Spleen (tissue), 7 donors: ENCODE data around the gene DENND1B.

Source experiments
- CTCF ChIP-seq, 11 experiments: fragments of 200-600 bp in 7 of 11; fragments of 450-650 bp in 4 of 11; sonication (generic) in 4 of 11; IDR thresholded peaks in 8 of 11; conservative IDR thresholded peaks in 3 of 11; 1 replicate in 7 of 11; 2 replicates in 4 of 11; pipeline versions ENCODE4 v1.4.0 to v1.8.0; 2016 to 2021; ENCODE audit warnings: antibody characterized with exemption in 11 of 11, inconsistent platforms in 4 of 11, mild to moderate bottlenecking in 1 of 11
- POLR2A ChIP-seq, 3 donors: fragments of 450-650 bp; IDR thresholded peaks; one replicate each; pipeline ENCODE4 v1.5.1; 2017; ENCODE audit warnings: antibody characterized with exemption in 3 of 3, mild to moderate bottlenecking in 1 of 3
- donor health status: DM: no; HTN: no; CAD: no; lungs with moderate emphysema.
- donor health status: DM: no; HTN: no; CAD: no.
- donor health status: DM: no; HTN: no; CAD: no.

DNA sequence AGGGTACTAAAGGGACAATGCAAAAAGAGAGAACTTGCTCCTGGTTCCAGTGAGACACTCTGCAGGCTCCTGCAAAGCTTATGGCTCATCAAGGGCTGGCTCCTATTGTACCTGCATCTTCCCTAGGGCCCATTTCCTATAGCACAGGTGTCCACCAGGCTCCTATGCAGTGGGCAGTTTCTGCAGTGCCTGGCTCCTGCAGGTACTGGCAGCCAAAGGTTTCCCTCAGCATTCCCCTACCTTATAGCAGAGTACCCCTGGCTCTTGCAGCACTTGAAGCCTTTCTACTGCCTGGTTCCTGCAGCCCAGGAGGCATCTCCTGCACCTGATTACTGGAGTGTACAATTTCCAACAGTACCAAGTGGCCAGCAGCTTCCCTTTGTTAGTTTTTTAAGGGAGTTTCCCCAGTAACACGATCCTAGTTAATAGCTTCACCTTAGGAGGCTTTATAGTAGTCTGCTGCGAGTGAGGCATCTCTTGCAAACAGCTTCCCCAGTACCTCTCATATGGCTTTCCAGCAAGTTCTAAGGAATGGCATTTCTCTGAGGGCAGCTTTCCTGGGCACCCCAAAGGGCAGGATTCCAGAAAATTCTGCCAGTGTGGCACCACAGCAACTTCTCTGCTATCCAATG lies 141.7 kb downstream of the DENND1B start:
- TF ChIP-seq CTCF (IDR thresholded peaks at IDR 0.05 in 8 of 11, conservative IDR thresholded peaks at IDR 0.05 in 3 of 11): no peak
- TF ChIP-seq POLR2A (IDR thresholded peaks at IDR 0.05): no peak
